Panc1 (cell line): ENCODE data around the gene CENPP. TPM values are rescaled to one million over a fixed set of nuclear protein-coding genes. Genes with fewer than 3 reads are reported as not detected.

Experiments used
- ATAC-seq: fragments of 200-7000 bp; cut with Tn5 transposase; 2 replicates; pipeline ENCODE4 v1.9.1; 2020; ENCODE audit warnings: mild to moderate bottlenecking, moderate library complexity
- BruUV-seq: library from RNA; stranded (reverse); fragments of 400-500 nt; replicated peaks from 2 replicates; lab custom pipeline; 2021; lab: Mats Ljungman, UMichigan
- CTCF ChIA-PET: fragments of 300-600 bp; sonication (Branson Sonifier 250); formaldehyde crosslinking; loops from one replicate; lab custom pipeline; 2022; ENCODE audit warnings: antibody characterized with exemption; lab: Charles Lee
- POLR2A ChIA-PET: fragments of 300-600 bp; sonication (Branson Sonifier 250); formaldehyde crosslinking; loops from one replicate; lab custom pipeline; 2022; ENCODE audit warnings: antibody characterized with exemption; lab: Charles Lee
- DNase-seq: peaks from one replicate; pipeline ENCODE4 v3.0.0-alpha.2; 2010; ENCODE audit warnings: low read depth, low spot score
- H3K27ac ChIP-seq: 2 replicates; pipeline ENCODE4 v1.5.1; 2011; ENCODE audit warnings: mild to moderate bottlenecking, low read length, inconsistent platforms
- H3K27me3 ChIP-seq: fragments of 200-500 bp; sonication (Bioruptor generic); 2 replicates; pipeline ENCODE4 v1.6.0; 2014; ENCODE audit warnings: low read length, inconsistent platforms; ENCODE audit not compliant: control insufficient read depth, insufficient read depth
- H3K36me3 ChIP-seq: fragments of 200-500 bp; sonication (Bioruptor generic); 2 replicates; pipeline ENCODE4 v1.5.1; 2014; ENCODE audit warnings: inconsistent platforms, mild to moderate bottlenecking, low read length, moderate library complexity; ENCODE audit not compliant: control insufficient read depth, insufficient read depth
- H3K4me1 ChIP-seq: 2 replicates; pipeline ENCODE4 v1.5.1; 2011; ENCODE audit warnings: inconsistent platforms, mild to moderate bottlenecking, low read length, moderate library complexity; ENCODE audit not compliant: control insufficient read depth, insufficient read depth
- H3K4me3 ChIP-seq, 2 experiments: 2 replicates each; pipeline ENCODE4 v1.5.1; 2011 to 2012; ENCODE audit warnings: low read depth in 2 of 2, low read length in 2 of 2, mild to moderate bottlenecking in 2 of 2, inconsistent platforms in 1 of 2, moderate library complexity in 1 of 2
- H3K9me3 ChIP-seq: fragments of 200-500 bp; sonication (Bioruptor generic); 2 replicates; pipeline ENCODE4 v1.5.1; 2014; ENCODE audit warnings: low read depth, mild to moderate bottlenecking, inconsistent platforms, low read length, moderate library complexity; ENCODE audit not compliant: control insufficient read depth, insufficient read depth
- CTCF ChIP-seq: fragments of 450-650 bp; IDR thresholded peaks from 2 replicates; pipeline ENCODE4 v1.5.1; 2017; ENCODE audit warnings: mild to moderate bottlenecking
- POLR2AphosphoS5 ChIP-seq: IDR thresholded peaks from 2 replicates; pipeline ENCODE4 v1.6.1; 2012; ENCODE audit warnings: mild to moderate bottlenecking, low read depth, low read length, moderate library complexity
- REST ChIP-seq, 2 experiments: IDR thresholded peaks; 2 replicates each; pipeline ENCODE4 v1.6.1; 2011 to 2012; ENCODE audit warnings: low read depth in 2 of 2, control low read depth in 1 of 2, low read length in 1 of 2, mild to moderate bottlenecking in 1 of 2, moderate library complexity in 1 of 2; ENCODE audit not compliant: insufficient read depth in 1 of 2
- SIN3A ChIP-seq: IDR thresholded peaks from 2 replicates; pipeline ENCODE4 v1.6.1; 2012; ENCODE audit warnings: low read depth, mild to moderate bottlenecking, low read length, moderate library complexity, borderline replicate concordance; ENCODE audit not compliant: insufficient read depth
- TCF7L2 ChIP-seq: IDR thresholded peaks from 2 replicates; pipeline ENCODE4 v1.6.1; 2011; ENCODE audit warnings: mild to moderate bottlenecking, low read depth, low read length, inconsistent platforms
- in situ Hi-C: cut with HindIII; loops from 2 replicates; pipeline ENCODE4 v1.10.0; 2016; ENCODE audit warnings: low sequenced_read_pairs, low pct_unique_long_range_greater_than_20kb
- intact Hi-C: fragments of 100-400 bp; cut with micrococcal nuclease; formaldehyde crosslinking; loops from one replicate; pipeline ENCODE4 v1.10.0; 2022; ENCODE audit not compliant: unreplicated experiment
- total RNA-seq: library from RNA; stranded (reverse); gene quantifications from one replicate; pipeline ENCODE4 v1.2.1, GENCODE V29; 2021; ENCODE audit not compliant: unreplicated experiment

CENPP gene
- total RNA-seq, 1 experiment from 2014 or later: 6.7 TPM

DNA sequence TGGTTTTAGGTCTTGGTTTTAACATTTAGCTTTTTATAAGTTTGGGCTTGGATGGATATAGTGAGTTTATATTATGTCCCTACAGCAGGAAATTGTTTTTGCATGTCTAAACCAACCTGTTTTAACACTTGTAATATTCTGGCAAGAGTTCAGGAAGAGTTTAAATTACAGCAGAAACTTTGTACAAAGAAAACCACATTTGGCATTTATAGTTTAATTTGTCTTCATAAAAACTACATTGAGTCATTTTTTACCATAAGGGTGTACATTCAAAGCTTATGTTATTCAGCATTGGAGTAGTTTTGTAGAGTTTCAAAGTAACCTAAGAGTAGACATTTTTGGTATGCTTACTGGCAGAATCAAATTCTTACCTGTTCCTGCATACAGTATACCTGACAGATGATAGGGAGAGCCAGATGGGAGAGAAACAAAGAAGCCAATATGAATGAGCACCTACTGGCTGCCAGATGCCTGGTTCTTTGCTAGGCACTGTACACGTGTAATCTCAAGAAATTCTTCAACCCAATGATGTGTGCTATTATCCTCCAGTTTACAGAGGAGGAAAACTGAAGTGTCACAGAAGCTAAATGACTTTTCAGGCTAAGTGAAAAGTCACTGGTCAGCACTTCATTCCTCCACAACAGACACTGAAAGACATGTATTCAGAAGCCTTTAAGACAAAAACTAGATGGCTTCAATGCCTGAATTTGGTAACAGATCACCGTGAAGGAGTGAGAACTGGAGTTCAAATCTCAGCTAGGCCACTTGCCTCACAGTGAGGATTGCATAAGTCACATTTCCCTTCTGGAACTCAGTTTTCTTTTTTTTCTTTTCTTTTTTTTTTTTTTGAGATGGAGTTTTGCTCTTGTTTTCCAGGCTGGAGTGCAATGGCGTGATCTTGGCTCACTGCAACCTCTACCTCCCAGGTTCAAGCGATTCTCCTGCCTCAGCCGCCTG, 235.9 kb downstream of the CENPP start:
- no peak for DNase-seq
- no peaks in the 10 kb centered on the region for H3K36me3 ChIP-seq
- H3K27me3 ChIP-seq: no peaks in the 10 kb centered on the region
- ATAC-seq: no peak
- POLR2A ChIA-PET: no interaction called here
- H3K4me1 ChIP-seq: no peaks in the 10 kb centered on the region
- intact Hi-C loops (no loop called here), in situ Hi-C loops (no loop called here)
- H3K9me3 ChIP-seq: no peaks in the 10 kb centered on the region
- TF ChIP-seq SIN3A (no peak), TCF7L2 (no peak), CTCF (no peak), REST (IDR thresholded peaks at IDR 0.05; ENCODE audit: insufficient read depth in 1 of 2, low read depth in 2 of 2, low read length in 1 of 2) (no peak), POLR2AphosphoS5 (no peak)
- no peak overlapping the region for H3K27ac ChIP-seq
- CTCF ChIA-PET: interaction anchor here (0.5 kb wide), 1 partner anchor 28 kb away, joined by 3 read pairs; no protein-coding TSS in a partner anchor
- BruUV-seq: no TSS peak
- no peak overlapping the region for H3K4me3 ChIP-seq

DNA sequence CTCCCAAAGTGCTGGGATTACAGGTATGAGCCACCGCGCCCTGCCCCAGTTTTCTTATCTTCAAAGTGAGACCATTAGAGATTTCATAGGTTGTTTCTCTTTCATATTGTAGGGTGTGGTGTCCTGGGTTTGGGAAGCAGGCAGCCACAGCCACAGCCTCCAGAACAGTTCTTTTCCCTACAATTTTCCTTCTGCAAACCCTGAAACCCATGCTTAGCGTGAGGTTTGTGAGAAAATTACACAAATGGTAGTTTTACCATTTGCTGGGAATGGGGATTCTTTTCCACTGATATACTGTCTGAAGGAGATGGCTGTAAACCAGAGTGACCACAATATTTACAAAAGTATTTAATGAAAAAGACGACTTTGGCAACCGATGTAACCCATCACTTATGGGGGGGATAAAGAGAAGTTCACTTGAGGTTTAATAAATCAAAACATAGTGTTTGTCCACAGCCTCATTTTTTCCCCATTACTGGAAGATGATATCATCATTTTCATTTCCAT, 236.8 kb downstream of the CENPP start:
- POLR2A ChIA-PET: no interaction called here

More for the DNA sequence above, 236.8 kb downstream of the CENPP start:
- in situ Hi-C loops: no loop called here
- intact Hi-C loops: no loop called here
- Histone ChIP-seq H3K27me3 (no peaks in the 10 kb centered on the region), H3K4me1 (no peaks in the 10 kb centered on the region), H3K4me3 (no peak overlapping the region), H3K36me3 (no peaks in the 10 kb centered on the region), H3K9me3 (no peaks in the 10 kb centered on the region), H3K27ac (no peak overlapping the region)
- no peak for TF ChIP-seq SIN3A
- no peak for TF ChIP-seq POLR2AphosphoS5
- no peak for TF ChIP-seq REST (IDR thresholded peaks at IDR 0.05; ENCODE audit: insufficient read depth in 1 of 2, low read depth in 2 of 2, low read length in 1 of 2)
- TF ChIP-seq TCF7L2: no peak
- TF ChIP-seq CTCF: no peak
- ATAC-seq (no peak), DNase-seq (no peak)
- no TSS peak for BruUV-seq
- CTCF ChIA-PET: no interaction called here
